NB4 (cell line): ENCODE measurements around the gene PPP1R9A.

Experiments
- CTCF ChIP-seq: IDR thresholded peaks from one replicate; pipeline ENCODE4 v1.5.1; 2012; ENCODE audit warnings: low read depth, low read length
- MAX ChIP-seq: IDR thresholded peaks from 2 replicates; pipeline ENCODE4 v1.6.1; 2011; ENCODE audit warnings: low read depth, low read length
- MYC ChIP-seq: IDR thresholded peaks from 2 replicates; pipeline ENCODE4 v1.6.1; 2011; ENCODE audit warnings: low read depth, low read length
- POLR2A ChIP-seq: IDR thresholded peaks from 2 replicates; pipeline ENCODE4 v1.6.1; 2011; ENCODE audit warnings: mild to moderate bottlenecking; ENCODE audit not compliant: insufficient read length; ENCODE audit errors: extremely low read depth

GRCh38 chr7:95322396-95322795 is 415.0 kb downstream of the PPP1R9A start:
- TF ChIP-seq POLR2A (no peak), CTCF (no peak), MAX (no peak), MYC (no peak)
